NCI-H524 (cell line): ENCODE data around the gene ITM2A.

Source experiments
- DNase-seq, 2 experiments: peaks; one replicate each; lab custom pipeline; 2025; lab: John Stamatoyannopoulos, UW

Gene ITM2A

GRCh38 chrX:79366873-79367749 lies at the start of gene ITM2A:
Gene ITM2A (minus strand): TSS chrX:79367334. CDS start chrX:79367215, 119 bp downstream.
- no peak for DNase-seq

- no peak for DNase-seq
These were observed 47.9 kb upstream of the ITM2A start for GRCh38 chrX:79415056-79415455.

GRCh38 chrX:79413963-79414362 lies 46.8 kb upstream of the ITM2A start:
- no peak for DNase-seq

- peak in 1 of 2 experiments; percentile 1 for DNase-seq
These were observed 45.8 kb upstream of the ITM2A start for GRCh38 chrX:79412972-79413371.

- no peak for DNase-seq
These were observed 45.0 kb upstream of the ITM2A start for GRCh38 chrX:79412166-79412565.

- no peak for DNase-seq
These were observed 42.5 kb upstream of the ITM2A start for GRCh38 chrX:79409657-79410056.

GRCh38 chrX:79408623-79409322 lies 41.6 kb upstream of the ITM2A start:
- no peak for DNase-seq

GRCh38 chrX:79400623-79401022 lies 33.5 kb upstream of the ITM2A start:
- no peak for DNase-seq

GRCh38 chrX:79375340-79375739 lies 8.2 kb upstream of the ITM2A start:
- DNase-seq, result no peak

- DNase-seq, result no peak
These were observed 4.5 kb upstream of the ITM2A start for GRCh38 chrX:79371640-79372039.

- DNase-seq, result no peak
These were observed 4.0 kb upstream of the ITM2A start for GRCh38 chrX:79371101-79371500.

GRCh38 chrX:79369871-79370270 lies 2.7 kb upstream of the ITM2A start:
- no peak for DNase-seq

GRCh38 chrX:79368441-79368840 lies 1.3 kb upstream of the ITM2A start:
- no peak for DNase-seq

GRCh38 chrX:79367907-79368306 lies 773 bp upstream of the ITM2A start:
- DNase-seq, result no peak

GRCh38 chrX:79366556-79366872 lies 620 bp downstream of the ITM2A start:
- DNase-seq, result no peak

- DNase-seq, result no peak
These were observed 1.5 kb downstream of the ITM2A start for GRCh38 chrX:79365591-79365990.

GRCh38 chrX:79364306-79364705 lies 2.8 kb downstream of the ITM2A start:
- DNase-seq, result no peak

- no peak for DNase-seq
These were observed 5.8 kb downstream of the ITM2A start for GRCh38 chrX:79361192-79361870.

GRCh38 chrX:79336869-79337815 lies 30.0 kb downstream of the ITM2A start:
- DNase-seq, result no peak

- DNase-seq, result no peak
These were observed 37.1 kb downstream of the ITM2A start for GRCh38 chrX:79330022-79330421.

GRCh38 chrX:79325263-79325958 lies 41.7 kb downstream of the ITM2A start:
- DNase-seq, result no peak
